Peyer's patch (tissue), 4 donors: ENCODE results near the gene GZF1.

Source experiments
- CTCF ChIP-seq, 6 experiments: fragments of 450-650 bp in 4 of 6; fragments of 200-600 bp in 2 of 6; sonication (generic) in 1 of 6; IDR thresholded peaks; one replicate each; pipeline ENCODE4 v1.5.1; 2017 to 2019; ENCODE audit warnings: antibody characterized with exemption in 6 of 6, mild to moderate bottlenecking in 3 of 6, moderate library complexity in 1 of 6
- POLR2A ChIP-seq, 2 donors: fragments of 450-650 bp; IDR thresholded peaks; one replicate each; pipeline ENCODE4 v1.5.1; 2017; ENCODE audit warnings: antibody characterized with exemption in 2 of 2, mild to moderate bottlenecking in 2 of 2, moderate library complexity in 2 of 2

GRCh38 chr20:23367770-23368169 is 5.8 kb downstream of the GZF1 start:
- TF ChIP-seq CTCF (IDR thresholded peaks at IDR 0.05) = no peak
- TF ChIP-seq POLR2A (IDR thresholded peaks at IDR 0.05) = no peak
